ENCODE results near the gene UPK1A. TPM values are rescaled to one million over a fixed set of nuclear protein-coding genes. Genes with fewer than 3 reads are reported as not detected.
"Not testable (repeated sequence)": the region's sequence is repeated elsewhere in the genome, so short reads cannot be mapped to it uniquely, and the experiment has no call there.

UPK1A gene
- total RNA-seq, 2 donors from 2014 or later: 0.37 to 0.46 TPM

DNA sequence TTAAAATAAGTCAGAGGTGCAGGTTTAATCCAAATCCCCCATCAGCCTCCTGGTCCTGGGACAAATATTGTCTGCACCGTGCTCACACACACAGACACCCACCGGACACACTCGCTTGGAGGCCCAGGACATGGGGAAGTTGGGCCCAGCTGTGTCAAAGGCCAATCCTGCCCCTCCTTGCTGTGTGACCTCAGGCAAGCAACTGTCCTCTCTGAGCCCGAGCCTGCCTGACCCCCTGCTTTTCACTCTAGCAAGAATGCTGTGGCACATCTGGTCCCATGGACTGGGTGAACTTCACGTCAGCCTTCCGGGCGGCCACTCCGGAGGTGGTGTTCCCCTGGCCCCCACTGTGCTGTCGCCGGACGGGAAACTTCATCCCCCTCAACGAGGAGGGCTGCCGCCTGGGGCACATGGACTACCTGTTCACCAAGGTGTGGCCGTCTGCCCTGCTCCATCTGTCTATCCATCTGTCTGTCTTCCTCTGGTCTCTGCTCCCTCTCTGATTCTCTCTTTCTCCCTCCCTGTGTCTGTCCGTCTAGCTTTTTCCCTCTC, 9.3 kb downstream of the UPK1A start:
- H3K4me1 ChIP-seq (ENCODE audit: control insufficient read depth, insufficient read depth, low read length): no peaks in the 10 kb centered on the region
- DNase-seq: no peak
- H3K27ac Mint-ChIP-seq: no peak overlapping the region
- peaks cover 2% of the 10 kb centered on the region for H3K4me1 Mint-ChIP-seq
- H3K4me3 Mint-ChIP-seq: no peak overlapping the region
- 87 to 88% methylated on average over 13 to 15 of the region's 15 CpGs for WGBS, 2 experiments (ENCODE audit: insufficient coverage in 1 of 2, insufficient read length in 1 of 2)
- no peaks in the 10 kb centered on the region for H3K36me3 Mint-ChIP-seq (ENCODE audit: low read depth)
- H3K27me3 ChIP-seq (ENCODE audit: control insufficient read depth, insufficient read depth, low read length, poor library complexity, severe bottlenecking): peaks cover 10% of the 10 kb centered on the region
- H3K9me3 ChIP-seq (ENCODE audit: control insufficient read depth, low read length): no peaks in the 10 kb centered on the region
- H3K9me3 Mint-ChIP-seq: no peaks in the 10 kb centered on the region
- no peak overlapping the region for H3K9ac ChIP-seq (ENCODE audit: extremely low read depth, low read length, poor library complexity, severe bottlenecking)
- no peak overlapping the region for H3K27ac ChIP-seq (ENCODE audit: low read depth, low read length)
- H3K27me3 Mint-ChIP-seq (ENCODE audit: insufficient read depth): peaks cover 40% of the 10 kb centered on the region
- no peak overlapping the region for H3K4me3 ChIP-seq (ENCODE audit: low read length)
- H3K36me3 ChIP-seq (ENCODE audit: control insufficient read depth, insufficient read depth, low read length): no peaks in the 10 kb centered on the region
- TF ChIP-seq, protein P1, sequence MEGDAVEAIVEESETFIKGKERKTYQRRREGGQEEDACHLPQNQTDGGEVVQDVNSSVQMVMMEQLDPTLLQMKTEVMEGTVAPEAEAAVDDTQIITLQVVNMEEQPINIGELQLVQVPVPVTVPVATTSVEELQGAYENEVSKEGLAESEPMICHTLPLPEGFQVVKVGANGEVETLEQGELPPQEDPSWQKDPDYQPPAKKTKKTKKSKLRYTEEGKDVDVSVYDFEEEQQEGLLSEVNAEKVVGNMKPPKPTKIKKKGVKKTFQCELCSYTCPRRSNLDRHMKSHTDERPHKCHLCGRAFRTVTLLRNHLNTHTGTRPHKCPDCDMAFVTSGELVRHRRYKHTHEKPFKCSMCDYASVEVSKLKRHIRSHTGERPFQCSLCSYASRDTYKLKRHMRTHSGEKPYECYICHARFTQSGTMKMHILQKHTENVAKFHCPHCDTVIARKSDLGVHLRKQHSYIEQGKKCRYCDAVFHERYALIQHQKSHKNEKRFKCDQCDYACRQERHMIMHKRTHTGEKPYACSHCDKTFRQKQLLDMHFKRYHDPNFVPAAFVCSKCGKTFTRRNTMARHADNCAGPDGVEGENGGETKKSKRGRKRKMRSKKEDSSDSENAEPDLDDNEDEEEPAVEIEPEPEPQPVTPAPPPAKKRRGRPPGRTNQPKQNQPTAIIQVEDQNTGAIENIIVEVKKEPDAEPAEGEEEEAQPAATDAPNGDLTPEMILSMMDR (conservative IDR thresholded peaks at IDR 0.05): no peak

DNA sequence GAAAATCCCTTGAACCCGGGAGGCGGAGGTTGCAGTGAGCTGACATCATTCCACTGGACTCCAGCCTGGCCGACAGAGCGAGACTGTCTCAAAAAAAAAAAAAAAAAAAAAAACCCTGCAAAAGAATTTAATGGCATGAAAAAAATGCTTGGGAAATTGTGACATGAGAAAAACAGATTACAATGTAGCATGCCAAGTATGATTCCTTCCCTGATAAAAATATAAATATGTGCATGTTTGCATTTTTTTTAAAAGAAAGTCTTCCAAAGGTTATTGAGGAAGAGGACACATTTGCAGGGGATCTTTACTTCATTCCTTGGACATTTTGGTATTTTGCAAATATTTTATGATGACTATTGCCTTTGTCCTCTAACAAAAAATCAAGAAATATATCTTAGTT, 23.5 kb downstream of the UPK1A start:
- Histone ChIP-seq H3K36me3 (ENCODE audit: control insufficient read depth, insufficient read depth, low read length) (no peaks in the 10 kb centered on the region), H3K27me3 (ENCODE audit: control insufficient read depth, insufficient read depth, low read length, poor library complexity, severe bottlenecking) (no peaks in the 10 kb centered on the region), H3K4me1 (ENCODE audit: control insufficient read depth, insufficient read depth, low read length) (no peaks in the 10 kb centered on the region), H3K9me3 (ENCODE audit: control insufficient read depth, low read length) (no peaks in the 10 kb centered on the region), H3K4me3 (ENCODE audit: low read length) (no peak overlapping the region), H3K27ac (ENCODE audit: low read depth, low read length) (no peak overlapping the region), H3K9ac (ENCODE audit: extremely low read depth, low read length, poor library complexity, severe bottlenecking) (no peak overlapping the region)
- TF ChIP-seq, protein P1 (conservative IDR thresholded peaks at IDR 0.05): no peak
- DNase-seq: no peak
- H3K27ac Mint-ChIP-seq: no peak overlapping the region
- no peaks in the 10 kb centered on the region for H3K36me3 Mint-ChIP-seq (ENCODE audit: low read depth)
- no peak overlapping the region for H3K4me3 Mint-ChIP-seq
- no peaks in the 10 kb centered on the region for H3K9me3 Mint-ChIP-seq
- WGBS, 2 experiments (ENCODE audit: insufficient coverage in 1 of 2, insufficient read length in 1 of 2): 90 to 100% methylated on average over 2 to 4 of the region's 4 CpGs
- H3K27me3 Mint-ChIP-seq (ENCODE audit: insufficient read depth): no peaks in the 10 kb centered on the region
- H3K4me1 Mint-ChIP-seq: no peaks in the 10 kb centered on the region

DNA sequence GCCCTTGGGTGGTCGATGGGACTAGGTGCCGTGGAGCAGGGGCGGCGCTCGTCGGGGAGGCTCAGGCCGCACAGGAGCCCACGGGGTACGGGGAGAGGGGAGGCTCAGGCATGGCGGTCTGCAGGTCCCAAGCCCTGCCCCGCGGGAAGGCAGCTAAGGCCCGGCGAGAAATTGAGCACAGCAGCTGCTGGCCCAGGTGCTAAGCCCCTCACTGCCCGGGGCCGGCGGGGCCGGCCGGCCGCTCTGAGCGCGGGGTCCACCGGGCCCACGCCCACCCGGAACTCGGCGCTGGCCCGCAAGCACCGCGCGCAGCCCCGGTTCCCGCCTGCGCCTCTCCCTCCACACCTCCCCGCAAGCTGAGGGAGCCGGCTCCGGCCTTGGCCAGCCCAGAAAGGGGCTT, 24.8 kb downstream of the UPK1A start:
- H3K9me3 ChIP-seq (ENCODE audit: control insufficient read depth, low read length); H3K4me3 ChIP-seq (ENCODE audit: low read length); H3K27me3 ChIP-seq (ENCODE audit: control insufficient read depth, insufficient read depth, low read length, poor library complexity, severe bottlenecking); H3K4me1 ChIP-seq (ENCODE audit: control insufficient read depth, insufficient read depth, low read length); H3K27ac ChIP-seq (ENCODE audit: low read depth, low read length); H3K9ac ChIP-seq (ENCODE audit: extremely low read depth, low read length, poor library complexity, severe bottlenecking); H3K27ac Mint-ChIP-seq; H3K36me3 ChIP-seq (ENCODE audit: control insufficient read depth, insufficient read depth, low read length); H3K4me1 Mint-ChIP-seq; H3K36me3 Mint-ChIP-seq (ENCODE audit: low read depth); H3K9me3 Mint-ChIP-seq; H3K27me3 Mint-ChIP-seq (ENCODE audit: insufficient read depth); DNase-seq; H3K4me3 Mint-ChIP-seq: not testable (repeated sequence)
- 92 to 93% methylated on average over 5 to 37 of the region's 37 CpGs for WGBS, 2 experiments (ENCODE audit: insufficient coverage in 1 of 2, insufficient read length in 1 of 2)

DNA sequence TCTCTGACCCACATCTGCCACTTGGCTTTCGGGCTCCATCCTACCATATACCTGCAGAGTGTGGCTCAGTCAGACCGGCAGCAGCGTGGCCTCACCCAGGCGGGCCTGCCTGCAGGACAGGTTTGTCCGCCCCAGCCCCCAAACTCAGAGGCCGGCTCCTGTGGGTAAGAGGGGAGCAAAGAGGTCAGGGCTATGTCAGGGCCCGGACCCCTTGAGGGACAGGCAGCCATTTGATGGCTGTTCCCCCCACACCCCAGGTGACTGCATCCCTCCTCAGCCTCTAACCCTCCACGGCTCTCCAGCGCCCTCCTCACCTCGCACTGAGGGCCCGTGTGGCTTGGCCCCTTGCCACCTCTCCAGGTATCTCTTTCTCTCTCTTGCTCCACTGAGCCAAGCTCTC, 25.7 kb downstream of the UPK1A start:
- Histone ChIP-seq H3K4me3 (ENCODE audit: low read length) (no peak overlapping the region), H3K27me3 (ENCODE audit: control insufficient read depth, insufficient read depth, low read length, poor library complexity, severe bottlenecking) (no peaks in the 10 kb centered on the region), H3K27ac (ENCODE audit: low read depth, low read length) (no peak overlapping the region), H3K9me3 (ENCODE audit: control insufficient read depth, low read length) (no peaks in the 10 kb centered on the region), H3K4me1 (ENCODE audit: control insufficient read depth, insufficient read depth, low read length) (no peaks in the 10 kb centered on the region), H3K9ac (ENCODE audit: extremely low read depth, low read length, poor library complexity, severe bottlenecking) (no peak overlapping the region), H3K36me3 (ENCODE audit: control insufficient read depth, insufficient read depth, low read length) (no peaks in the 10 kb centered on the region)
- no peak overlapping the region for H3K4me3 Mint-ChIP-seq
- H3K27ac Mint-ChIP-seq: no peak overlapping the region
- peaks cover 4% of the 10 kb centered on the region for H3K27me3 Mint-ChIP-seq (ENCODE audit: insufficient read depth)
- H3K4me1 Mint-ChIP-seq: no peaks in the 10 kb centered on the region
- WGBS, 2 experiments (ENCODE audit: insufficient coverage in 1 of 2, insufficient read length in 1 of 2): 92 to 93% methylated on average over 3 to 11 of the region's 11 CpGs
- no peaks in the 10 kb centered on the region for H3K36me3 Mint-ChIP-seq (ENCODE audit: low read depth)
- H3K9me3 Mint-ChIP-seq: no peaks in the 10 kb centered on the region
- DNase-seq: no peak
- TF ChIP-seq, protein P1 (conservative IDR thresholded peaks at IDR 0.05): no peak

Data from endodermal cell (in vitro differentiated cells).